ENCODE data around the gene MPEG1. TPM values are rescaled to one million over a fixed set of nuclear protein-coding genes. Genes with fewer than 3 reads are reported as not detected.

The MPEG1 gene
- total and polyA plus RNA-seq, 9 of the 15 experiments (the other 6 are each of a cell fraction or from before 2014, with no cell fraction given), result 0.07 TPM; not detected in 8

- TF ChIP-seq PKNOX1 (IDR thresholded peaks at IDR 0.05) (no peak), CBFA2T3 (IDR thresholded peaks at IDR 0.05) (no peak), ZNF75A (CRISPR knock-in tag; IDR thresholded peaks at IDR 0.05) (no peak), IFI16 (CRISPR knock-in tag; IDR thresholded peaks at IDR 0.05) (no peak)
These were observed 40.3 kb upstream of the MPEG1 start (continued) for GRCh38 chr11:59253001-59253400.

- WGBS (ENCODE audit: insufficient coverage, low coverage, missing lambda C conversion rate), result 0% methylated on average over 7 of the region's 7 CpGs
- H2AFZ ChIP-seq (ENCODE audit: low read depth, low read length), result no peak overlapping the region
- H3K36me3 ChIP-seq (ENCODE audit: control insufficient read depth, insufficient read depth, low read length), result no peaks in the 10 kb centered on the region
- no peak for DNase-seq (ENCODE audit: extremely low read depth in 1 of 4, low spot score in 3 of 4)
- H3K9ac ChIP-seq (ENCODE audit: insufficient read depth in 1 of 2, low read depth in 2 of 2, low read length in 2 of 2), result no peak overlapping the region
- no peaks in the 10 kb centered on the region for H3K79me2 ChIP-seq (ENCODE audit: control insufficient read depth, insufficient read depth, low read length)
- BruUV-seq (replicated peaks), result no TSS peak
- intact Hi-C loops (cut with micrococcal nuclease) (no loop called here), in situ Hi-C loops (cut with MboI) (no loop called here)
- no peaks in the 10 kb centered on the region for H3K4me1 ChIP-seq (replicated peaks in 1 of 2; ENCODE audit: control insufficient read depth in 2 of 2, insufficient read depth in 2 of 2, low read length in 2 of 2)
- H4K20me1 ChIP-seq (replicated peaks; ENCODE audit: control insufficient read depth, insufficient read depth, low read length), result no peaks in the 10 kb centered on the region
- CTCF ChIA-PET (ENCODE audit: low intra/inter-chr PET ratio), result no interaction called here
- no peak overlapping the region for H3K4me2 ChIP-seq (ENCODE audit: insufficient read depth, low read length)
- no peak for ATAC-seq
- H3K9me3 ChIP-seq (replicated peaks; ENCODE audit: control insufficient read depth, insufficient read depth, low read depth, low read length), result no peaks in the 10 kb centered on the region
- H3K9me1 ChIP-seq (ENCODE audit: control insufficient read depth, insufficient read depth, low read length), result no peaks in the 10 kb centered on the region
- peaks cover 0 to 3% of the 10 kb centered on the region in 2 experiments; a peak in 2 of 5 replicates for H3K27me3 ChIP-seq (ENCODE audit: control insufficient read depth in 2 of 2, insufficient read depth in 2 of 2, low read length in 2 of 2)
- H3K27ac ChIP-seq (ENCODE audit: extremely low read depth, low read depth, low read length), result no peak overlapping the region
- no peak for TF ChIP-seq ZC3H4 (CRISPR knock-in tag; IDR thresholded peaks at IDR 0.05; ENCODE audit: borderline replicate concordance)
- TF ChIP-seq EP400 (IDR thresholded peaks at IDR 0.05), result no peak
- TF ChIP-seq ZNF77 (CRISPR knock-in tag; IDR thresholded peaks at IDR 0.05), result no peak
- TF ChIP-seq L3MBTL2 (IDR thresholded peaks at IDR 0.05), result no peak
- no peak for TF ChIP-seq NR4A1 (CRISPR knock-in tag; IDR thresholded peaks at IDR 0.05)
- no peak for TF ChIP-seq NR4A1 (tag; IDR thresholded peaks at IDR 0.05)
- TF ChIP-seq ZNF431 (CRISPR knock-in tag; IDR thresholded peaks at IDR 0.05), result no peak
- no peak for TF ChIP-seq MAZ (CRISPR knock-in tag; conservative IDR thresholded peaks at IDR 0.05 in 1 of 2, IDR thresholded peaks at IDR 0.05 in 1 of 2)
- no peak for TF ChIP-seq HDAC8 (tag; IDR thresholded peaks at IDR 0.05)
- no peak for TF ChIP-seq RCOR1 (IDR thresholded peaks at IDR 0.05; ENCODE audit: borderline replicate concordance in 1 of 2, low read depth in 2 of 2, low read length in 2 of 2)
- no peak for TF ChIP-seq CHD1 (IDR thresholded peaks at IDR 0.05; ENCODE audit: low read length)
- no peak for TF ChIP-seq TEAD1 (CRISPR knock-in tag; IDR thresholded peaks at IDR 0.05)
- no peak overlapping the region for H3K4me3 ChIP-seq
- FAIRE-seq, result no peak
- POLR2A ChIA-PET, result interaction anchor here (0.6 kb wide), 1 partner anchor 36 kb away, joined by 3 read pairs; no protein-coding TSS in a partner anchor
These were observed 36.8 kb upstream of the MPEG1 start for GRCh38 chr11:59249535-59249934.
